Central memory CD4-positive, alpha-beta T cell (primary cell): ENCODE data around the gene TMSB4Y.

Experiments
- DNase-seq: peaks from one replicate; pipeline ENCODE4 v3.0.0; 2022
- total RNA-seq, 3 experiments: gene quantifications; one replicate each; lab custom pipeline; 2026; lab: John Stamatoyannopoulos, UW

Gene TMSB4Y
- total RNA-seq, result 0.07 to 1.1 (median 0.96) reads per million in 3 experiments

DNA sequence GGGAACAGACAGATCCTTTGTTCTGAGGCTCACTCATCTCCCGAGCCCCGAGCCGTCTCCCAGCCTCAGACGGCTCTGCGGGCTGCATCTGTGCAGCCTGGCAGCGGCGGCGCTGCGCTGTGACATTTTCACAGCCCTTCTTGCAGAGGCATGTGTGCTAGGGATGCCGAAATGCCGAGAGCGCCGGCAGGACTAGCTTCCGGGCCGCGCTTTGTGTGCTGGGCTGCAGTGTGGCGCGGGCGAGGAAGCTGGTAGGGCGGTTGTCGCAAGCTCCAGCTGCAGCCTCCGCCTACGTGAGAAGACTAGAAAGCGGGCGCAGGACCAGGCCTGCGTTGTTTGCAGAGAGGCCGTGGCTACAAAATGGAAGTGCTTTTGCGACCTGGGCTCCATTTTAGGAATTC is at the start of gene TMSB4Y:
Gene TMSB4Y (plus strand): TSS at position 332 of the 401 bp plus-strand sequence.
- no peak for DNase-seq

DNA sequence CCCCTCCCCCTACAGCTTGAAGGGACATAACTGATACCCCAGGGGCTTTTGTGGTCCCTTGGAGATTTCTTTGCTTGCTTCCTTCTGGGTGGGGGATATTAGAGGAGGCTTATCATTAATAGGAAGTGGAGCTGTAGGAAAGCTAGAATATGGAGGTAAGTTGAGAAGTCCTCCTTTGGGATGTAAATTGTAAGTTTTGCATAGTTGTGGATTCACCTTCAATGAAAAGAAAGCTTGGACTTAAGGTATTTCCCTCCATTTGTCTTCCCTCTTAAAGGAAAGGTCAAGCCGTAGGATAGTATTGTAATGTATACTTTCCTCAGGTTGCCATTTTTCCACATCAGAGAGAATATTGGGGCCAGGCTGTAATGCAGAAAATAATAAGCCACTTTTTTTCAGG is 39.5 kb upstream of the TMSB4Y start:
- DNase-seq, result no peak

DNA sequence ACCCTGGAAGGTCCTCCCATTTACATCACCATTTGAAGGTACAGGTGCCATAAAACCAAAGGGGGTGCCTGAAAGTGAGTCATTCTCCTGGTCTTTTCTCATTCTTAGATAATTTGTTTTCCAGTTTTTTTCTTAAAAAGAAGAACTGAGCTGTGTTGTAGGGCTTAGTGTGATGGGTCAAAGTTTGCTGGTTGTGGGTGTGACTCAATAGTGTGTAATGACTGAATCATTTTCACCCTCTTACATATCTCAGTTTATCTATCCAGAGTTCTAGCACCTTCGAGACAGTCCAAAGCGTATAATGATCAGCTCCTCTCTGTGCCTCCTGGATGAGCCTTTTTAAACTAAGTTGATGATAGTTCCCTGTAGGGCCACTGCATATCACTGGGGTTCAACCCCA is 32.6 kb upstream of the TMSB4Y start:
- DNase-seq, result no peak

DNA sequence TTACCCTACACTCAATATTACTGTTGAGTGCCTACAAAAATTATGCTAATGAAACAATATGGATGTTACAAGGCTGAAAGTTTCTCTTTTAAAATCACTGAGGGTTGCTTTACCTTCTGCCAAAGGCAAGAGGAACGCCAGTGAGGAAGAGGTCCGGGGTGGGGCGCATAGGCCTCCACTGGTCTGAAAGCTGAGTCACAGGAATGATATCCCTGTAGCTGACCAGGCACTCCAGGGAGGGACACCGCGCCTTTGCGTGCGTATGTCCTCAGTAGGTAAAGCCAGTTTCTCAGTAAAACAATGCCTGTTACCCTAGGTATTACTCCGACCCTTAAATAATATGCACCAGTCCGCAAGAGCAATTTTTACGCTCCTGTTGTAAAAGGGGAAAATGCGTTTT is 1.4 kb upstream of the TMSB4Y start:
- no peak for DNase-seq

DNA sequence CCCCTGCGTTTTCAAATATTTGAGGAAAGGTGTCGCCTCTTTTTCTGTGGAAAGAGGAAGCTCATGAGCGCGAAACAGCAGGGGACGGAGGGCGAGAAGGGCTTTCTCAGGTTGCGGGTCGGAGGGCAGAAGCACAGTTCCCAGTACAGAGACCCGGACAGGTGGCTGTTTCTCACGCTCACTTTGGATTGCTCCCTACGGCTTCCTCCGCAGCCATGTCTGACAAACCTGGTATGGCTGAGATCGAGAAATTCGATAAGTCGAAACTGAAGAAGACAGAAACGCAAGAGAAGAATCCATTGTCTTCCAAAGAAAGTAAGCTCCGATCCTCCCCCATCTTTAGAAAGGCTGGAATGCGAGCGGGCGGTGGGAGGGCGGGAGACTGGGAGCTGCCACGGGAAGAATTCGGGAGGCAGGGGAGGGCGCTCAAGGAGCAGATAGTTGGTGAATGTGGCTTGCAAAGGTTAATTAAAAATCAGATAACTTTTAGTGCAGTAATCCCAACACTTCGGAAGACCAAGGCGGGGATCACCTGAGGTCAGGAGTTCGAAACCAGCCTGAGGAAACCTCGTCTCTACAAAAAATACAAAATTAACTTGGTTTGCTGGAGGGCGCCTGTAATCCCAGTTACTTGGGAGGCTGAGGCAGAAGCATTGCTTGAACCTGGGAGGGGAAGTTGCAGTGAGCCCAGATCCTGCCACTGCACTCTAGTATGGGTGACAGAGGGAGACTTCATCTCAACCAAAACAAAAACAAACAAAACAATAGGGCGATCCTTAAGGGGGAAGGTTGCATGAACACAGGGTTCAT is 627 bp downstream of the TMSB4Y start:
- no peak for DNase-seq

DNA sequence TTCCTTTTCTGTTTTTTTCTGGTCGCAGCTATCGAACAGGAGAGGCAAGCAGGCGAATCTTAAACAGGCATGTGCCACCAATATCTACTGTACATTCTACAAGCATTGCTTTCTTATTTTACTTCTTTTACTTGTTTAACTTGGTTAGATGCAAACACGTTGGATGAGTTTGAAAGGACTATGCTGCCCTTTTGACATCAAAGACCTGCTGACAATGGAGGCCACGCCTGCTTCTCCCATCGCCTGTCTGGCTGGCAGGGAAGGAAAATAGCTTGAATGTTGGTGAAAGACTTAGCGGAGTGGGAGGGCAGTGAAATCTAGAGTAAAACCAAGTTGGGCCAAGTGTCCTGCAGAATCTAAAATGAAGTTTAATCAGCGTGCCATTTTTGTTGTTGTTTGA is 1.5 kb downstream of the TMSB4Y start:
- DNase-seq, result no peak

DNA sequence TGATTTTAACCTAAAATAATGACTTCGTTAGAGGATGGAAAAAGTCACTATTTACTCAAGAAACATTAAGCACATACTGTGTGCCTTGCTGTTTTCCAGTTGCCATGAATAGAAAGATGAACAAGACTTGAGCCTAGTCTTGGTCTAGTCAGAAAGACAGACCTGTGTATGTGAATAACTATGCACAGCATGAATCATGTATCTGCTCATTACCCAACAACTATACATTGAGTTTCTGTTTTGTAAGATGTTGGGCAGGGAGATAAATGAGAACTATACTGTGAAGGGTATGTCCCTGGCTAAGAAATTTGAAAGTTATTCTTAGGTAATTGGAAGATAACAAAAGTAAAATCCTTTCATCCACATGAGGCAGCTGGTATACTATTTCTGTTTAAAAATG is 4.3 kb downstream of the TMSB4Y start:
- no peak for DNase-seq

DNA sequence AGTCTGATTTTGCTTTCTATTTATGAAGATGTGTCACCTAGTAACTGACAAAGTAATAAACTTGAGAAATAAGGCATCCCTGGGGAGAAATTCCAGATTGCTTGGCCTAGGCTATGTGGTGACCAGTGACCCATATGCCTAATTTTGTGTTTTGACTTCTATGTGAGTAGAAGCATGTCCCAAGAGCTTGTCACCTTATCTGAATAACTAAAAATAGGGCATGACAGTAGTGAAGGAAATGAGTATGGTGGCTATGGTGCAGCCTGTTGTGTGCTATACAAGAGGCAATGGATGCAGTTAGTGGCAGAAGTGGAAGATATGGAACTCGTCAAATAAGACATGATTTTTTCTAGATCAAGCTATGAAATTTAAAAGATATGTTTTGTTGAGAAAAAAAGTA is 15.3 kb downstream of the TMSB4Y start:
- no peak for DNase-seq

DNA sequence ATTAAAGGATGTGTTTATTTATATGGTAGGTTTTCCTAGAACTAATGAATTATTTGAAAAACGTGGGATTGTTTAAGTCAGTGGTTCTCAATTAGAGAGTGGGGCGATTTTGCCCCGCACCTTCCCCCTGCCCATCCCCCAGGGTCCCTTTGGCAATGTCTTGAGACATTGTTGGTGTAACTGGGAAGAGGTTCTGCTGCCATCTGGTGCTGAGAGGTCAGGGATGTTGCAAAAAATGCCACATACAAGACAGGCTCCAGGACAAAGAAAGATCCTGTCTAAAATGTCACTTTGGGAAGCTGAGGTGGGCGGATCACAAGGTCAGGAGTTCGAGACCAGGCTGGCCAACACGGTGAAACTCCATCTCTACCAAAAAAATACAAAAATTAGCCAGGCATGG is 25.8 kb downstream of the TMSB4Y start:
- DNase-seq, result no peak

DNA sequence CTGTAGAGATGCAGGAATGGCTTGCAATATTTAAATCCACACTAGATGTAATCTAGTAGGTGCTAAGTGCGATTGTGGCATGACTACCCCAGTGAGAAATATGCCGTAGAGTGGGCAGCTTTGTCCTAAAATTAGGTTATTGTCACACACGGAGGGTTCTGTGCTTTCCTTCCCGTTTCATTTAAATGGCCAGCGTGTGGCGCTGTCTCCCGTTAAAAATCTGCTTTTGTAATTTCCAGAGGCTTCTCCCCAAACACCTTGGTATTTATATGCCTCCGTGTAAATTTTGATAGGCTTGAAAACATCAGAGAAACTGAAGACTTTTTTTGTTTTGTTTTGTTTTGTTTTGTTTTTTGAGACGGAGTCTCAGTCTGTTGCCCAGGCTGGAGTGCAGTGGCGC is 34.9 kb downstream of the TMSB4Y start:
- no peak for DNase-seq

DNA sequence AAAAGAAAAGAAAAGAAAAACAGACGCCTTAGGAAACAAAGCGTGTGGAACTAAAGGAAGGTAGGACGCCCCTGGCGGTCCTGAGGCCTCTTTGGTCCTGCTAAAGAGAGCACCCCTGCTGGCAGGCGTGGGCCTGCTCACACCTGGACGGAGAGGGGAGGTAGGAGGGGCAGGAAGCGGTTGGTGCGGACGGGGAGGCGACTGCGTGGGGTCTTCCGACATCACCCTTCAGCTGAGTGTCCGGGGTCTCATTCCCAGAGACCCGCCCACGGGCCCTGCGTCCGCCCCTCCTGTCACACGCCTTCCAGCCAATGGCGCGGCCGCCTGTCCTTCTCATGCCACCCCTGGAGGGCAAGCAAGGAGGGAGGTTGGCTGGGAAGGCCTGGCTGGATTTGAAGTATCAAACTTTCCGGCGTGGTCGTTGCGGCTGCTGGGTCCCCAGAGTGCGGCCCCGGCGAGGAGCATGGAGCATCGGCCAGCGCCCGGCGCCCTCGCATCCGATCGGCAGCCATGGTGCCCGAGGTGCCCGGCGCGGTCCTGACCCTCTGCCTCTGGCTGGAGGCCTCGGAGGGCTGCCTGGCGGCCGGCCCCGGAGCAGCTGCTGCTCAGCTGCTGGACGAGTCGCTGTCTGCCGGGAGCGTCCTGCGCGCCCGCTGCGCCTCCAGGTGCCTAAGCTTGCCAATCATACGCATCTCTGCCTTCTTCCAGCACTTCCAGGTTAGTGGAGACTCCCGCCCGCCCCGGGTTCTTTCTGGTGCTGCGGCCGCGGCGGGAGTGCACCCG is 47.8 kb downstream of the TMSB4Y start:
- no peak for DNase-seq

DNA sequence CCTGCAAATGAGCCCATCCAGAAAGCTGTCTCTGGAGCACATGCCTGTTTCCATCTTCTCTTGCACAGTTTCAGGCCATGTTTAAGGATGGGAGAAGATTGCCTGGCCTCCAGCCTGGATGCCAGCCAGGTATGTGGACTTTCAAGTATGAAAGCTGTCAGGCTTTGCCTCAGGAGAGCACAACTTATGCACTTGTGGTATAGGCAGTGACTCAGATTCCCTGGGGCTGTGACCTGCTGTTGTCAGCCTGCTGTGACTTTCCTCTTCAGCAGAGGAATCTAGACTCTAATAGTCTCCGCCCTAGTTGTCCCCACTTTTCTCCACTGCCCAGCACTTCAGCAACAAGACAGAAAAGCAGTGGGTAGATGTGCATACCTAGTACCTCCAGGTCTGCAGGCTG is 51.0 kb downstream of the TMSB4Y start:
- no peak for DNase-seq
